HUES6 (cell line): ENCODE results near the gene PGM2.

Experiments used
- H3K27ac ChIP-seq: 2 replicates; pipeline ENCODE4 v1.7.0; 2013; ENCODE audit warnings: low read depth, mild to moderate bottlenecking, low read length, inconsistent platforms
- H3K27me3 ChIP-seq: 2 replicates; pipeline ENCODE4 v1.6.1; 2013; ENCODE audit warnings: low read length; ENCODE audit not compliant: control insufficient read depth, insufficient read depth
- H3K36me3 ChIP-seq: 2 replicates; pipeline ENCODE4 v1.6.1; 2013; ENCODE audit warnings: low read length; ENCODE audit not compliant: control insufficient read depth, insufficient read depth
- H3K4me1 ChIP-seq: 2 replicates; pipeline ENCODE4 v1.6.1; 2013; ENCODE audit warnings: low read length; ENCODE audit not compliant: control insufficient read depth, insufficient read depth
- H3K4me3 ChIP-seq: 2 replicates; pipeline ENCODE4 v1.5.1; 2013; ENCODE audit warnings: low read depth, low read length
- H3K9ac ChIP-seq: one replicate; pipeline ENCODE4 v1.6.1; 2013; ENCODE audit warnings: mild to moderate bottlenecking, low read length
- H3K9me3 ChIP-seq: 2 replicates; pipeline ENCODE4 v1.6.1; 2013; ENCODE audit warnings: low read depth, low read length; ENCODE audit not compliant: control insufficient read depth, insufficient read depth

Gene PGM2

GRCh38 chr4:37884855-37885487 is 58.5 kb downstream of the PGM2 start:
- no peaks in the 10 kb centered on the region for H3K36me3 ChIP-seq
- no peak overlapping the region for H3K4me3 ChIP-seq
- no peaks in the 10 kb centered on the region for H3K4me1 ChIP-seq
- peaks cover 35% of the 10 kb centered on the region for H3K27me3 ChIP-seq
- H3K9me3 ChIP-seq: no peaks in the 10 kb centered on the region
- H3K9ac ChIP-seq: no peak overlapping the region
- H3K27ac ChIP-seq: no peak overlapping the region

GRCh38 chr4:37885496-37885895 is 59.0 kb downstream of the PGM2 start:
- H3K4me1 ChIP-seq: no peaks in the 10 kb centered on the region
- H3K27me3 ChIP-seq: peaks cover 40% of the 10 kb centered on the region
- no peaks in the 10 kb centered on the region for H3K36me3 ChIP-seq
- no peak overlapping the region for H3K27ac ChIP-seq
- H3K4me3 ChIP-seq: no peak overlapping the region
- no peaks in the 10 kb centered on the region for H3K9me3 ChIP-seq
- no peak overlapping the region for H3K9ac ChIP-seq

- H3K9me3 ChIP-seq: no peaks in the 10 kb centered on the region
- H3K27ac ChIP-seq: no peak overlapping the region
- H3K27me3 ChIP-seq: peaks cover 77% of the 10 kb centered on the region
- no peaks in the 10 kb centered on the region for H3K4me1 ChIP-seq
- peak overlapping the region; percentile 73 for H3K4me3 ChIP-seq
- H3K36me3 ChIP-seq: no peaks in the 10 kb centered on the region
- H3K9ac ChIP-seq: no peak overlapping the region
Observed at GRCh38 chr4:37889849-37890800, 63.6 kb downstream of the PGM2 start.

GRCh38 chr4:37890801-37891259 is 64.3 kb downstream of the PGM2 start, which contains the start of gene TBC1D1:
TBC1D1 (plus strand) TSS chr4:37891084; CDS start chr4:37902096, 11,012 bp downstream.
- Histone ChIP-seq H3K9ac (peak within 1 kb of the TSS; percentile 22), H3K27me3 (peaks cover 80% of the 10 kb centered on the region), H3K4me3 (peak within 1 kb of the TSS; percentile 73), H3K36me3 (no peaks in the 10 kb centered on the region), H3K27ac (no peak within 1 kb of the TSS), H3K9me3 (no peaks in the 10 kb centered on the region), H3K4me1 (no peaks in the 10 kb centered on the region)

GRCh38 chr4:37891260-37892159 is 65.0 kb downstream of the PGM2 start:
- Histone ChIP-seq H3K9me3 (no peaks in the 10 kb centered on the region), H3K27me3 (peaks cover 82% of the 10 kb centered on the region), H3K4me1 (no peaks in the 10 kb centered on the region), H3K4me3 (peak overlapping the region; percentile 73), H3K9ac (no peak overlapping the region), H3K36me3 (no peaks in the 10 kb centered on the region), H3K27ac (no peak overlapping the region)

GRCh38 chr4:37892641-37893040 is 66.2 kb downstream of the PGM2 start:
- Histone ChIP-seq H3K27ac (no peak overlapping the region), H3K9ac (no peak overlapping the region), H3K4me3 (no peak overlapping the region), H3K9me3 (no peaks in the 10 kb centered on the region), H3K27me3 (peaks cover 78% of the 10 kb centered on the region), H3K36me3 (no peaks in the 10 kb centered on the region), H3K4me1 (no peaks in the 10 kb centered on the region)

- H3K9me3 ChIP-seq: no peaks in the 10 kb centered on the region
- peaks cover 73% of the 10 kb centered on the region for H3K27me3 ChIP-seq
- H3K4me1 ChIP-seq: no peaks in the 10 kb centered on the region
- no peak overlapping the region for H3K9ac ChIP-seq
- H3K36me3 ChIP-seq: no peaks in the 10 kb centered on the region
- H3K27ac ChIP-seq: no peak overlapping the region
- no peak overlapping the region for H3K4me3 ChIP-seq
Observed at GRCh38 chr4:37893164-37893563, 66.7 kb downstream of the PGM2 start.

GRCh38 chr4:37895271-37895670 is 68.8 kb downstream of the PGM2 start:
- no peak overlapping the region for H3K4me3 ChIP-seq
- no peaks in the 10 kb centered on the region for H3K4me1 ChIP-seq
- no peaks in the 10 kb centered on the region for H3K36me3 ChIP-seq
- peaks cover 56% of the 10 kb centered on the region for H3K27me3 ChIP-seq
- H3K9ac ChIP-seq: no peak overlapping the region
- H3K9me3 ChIP-seq: no peaks in the 10 kb centered on the region
- H3K27ac ChIP-seq: no peak overlapping the region

GRCh38 chr4:37896206-37896860 is 69.8 kb downstream of the PGM2 start:
- H3K9me3 ChIP-seq: no peaks in the 10 kb centered on the region
- no peak overlapping the region for H3K4me3 ChIP-seq
- no peak overlapping the region for H3K9ac ChIP-seq
- H3K36me3 ChIP-seq: no peaks in the 10 kb centered on the region
- no peak overlapping the region for H3K27ac ChIP-seq
- H3K4me1 ChIP-seq: peaks cover under 1% of the 10 kb centered on the region; the same call in 1 of the 2 replicates
- H3K27me3 ChIP-seq: peaks cover 45% of the 10 kb centered on the region

GRCh38 chr4:37902212-37902611 is 75.7 kb downstream of the PGM2 start:
- peaks cover 8% of the 10 kb centered on the region; the same call in 1 of the 2 replicates for H3K27me3 ChIP-seq
- no peaks in the 10 kb centered on the region for H3K9me3 ChIP-seq
- peaks cover 9% of the 10 kb centered on the region; the same call in 1 of the 2 replicates for H3K4me1 ChIP-seq
- H3K27ac ChIP-seq: no peak overlapping the region
- H3K9ac ChIP-seq: no peak overlapping the region
- H3K36me3 ChIP-seq: no peaks in the 10 kb centered on the region
- H3K4me3 ChIP-seq: no peak overlapping the region
